ENCODE results near the gene GSS.

GSS gene

DNA sequence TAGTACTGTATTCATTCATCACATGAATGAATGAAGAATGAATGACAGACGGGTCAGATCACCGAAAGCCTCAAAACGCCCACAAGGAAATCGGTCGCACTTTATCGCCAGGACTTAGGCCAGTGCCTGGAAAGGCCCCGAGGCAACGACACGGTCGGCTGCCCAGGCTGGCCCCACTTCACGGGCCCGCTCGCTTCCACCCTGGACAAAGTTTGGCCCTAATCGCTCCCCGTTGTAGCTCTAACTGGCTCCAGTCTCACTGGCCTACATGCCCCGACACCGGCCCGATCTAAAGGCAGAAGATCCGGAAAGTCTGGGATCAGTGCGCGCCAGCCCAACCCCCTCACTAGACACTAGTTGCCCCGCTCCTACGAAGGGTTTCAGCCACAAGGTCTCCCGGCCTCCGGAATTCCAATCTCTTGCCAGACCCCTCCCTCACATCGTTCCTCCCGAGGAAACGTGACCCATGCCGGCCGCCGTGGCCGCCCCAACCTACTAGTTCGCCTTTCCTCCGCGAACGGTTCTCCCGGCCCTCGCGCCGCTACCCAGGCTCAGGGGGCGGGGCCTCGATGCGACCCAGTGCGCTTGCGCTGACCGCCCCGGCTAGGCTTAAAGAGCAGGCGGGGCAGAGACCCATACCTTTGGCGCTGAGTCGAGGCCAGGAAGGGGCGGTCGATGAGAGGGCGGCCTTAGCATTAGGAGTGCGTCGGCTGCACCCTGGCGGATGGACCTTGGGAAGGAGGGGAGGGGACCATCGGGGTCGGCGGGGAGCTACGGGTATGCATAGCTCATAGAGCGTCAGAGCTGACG is at the start of gene GSS, which contains the start of gene MYH7B:
Gene GSS (minus strand): TSS at position 576 of the 810 bp plus-strand sequence. CDS start 3,954 bp downstream, outside the sequence.
Gene MYH7B (plus strand): TSS at position 638 of the 810 bp plus-strand sequence. CDS start 22,138 bp downstream, outside the sequence.
- peak; percentile 97 for DNase-seq

DNA sequence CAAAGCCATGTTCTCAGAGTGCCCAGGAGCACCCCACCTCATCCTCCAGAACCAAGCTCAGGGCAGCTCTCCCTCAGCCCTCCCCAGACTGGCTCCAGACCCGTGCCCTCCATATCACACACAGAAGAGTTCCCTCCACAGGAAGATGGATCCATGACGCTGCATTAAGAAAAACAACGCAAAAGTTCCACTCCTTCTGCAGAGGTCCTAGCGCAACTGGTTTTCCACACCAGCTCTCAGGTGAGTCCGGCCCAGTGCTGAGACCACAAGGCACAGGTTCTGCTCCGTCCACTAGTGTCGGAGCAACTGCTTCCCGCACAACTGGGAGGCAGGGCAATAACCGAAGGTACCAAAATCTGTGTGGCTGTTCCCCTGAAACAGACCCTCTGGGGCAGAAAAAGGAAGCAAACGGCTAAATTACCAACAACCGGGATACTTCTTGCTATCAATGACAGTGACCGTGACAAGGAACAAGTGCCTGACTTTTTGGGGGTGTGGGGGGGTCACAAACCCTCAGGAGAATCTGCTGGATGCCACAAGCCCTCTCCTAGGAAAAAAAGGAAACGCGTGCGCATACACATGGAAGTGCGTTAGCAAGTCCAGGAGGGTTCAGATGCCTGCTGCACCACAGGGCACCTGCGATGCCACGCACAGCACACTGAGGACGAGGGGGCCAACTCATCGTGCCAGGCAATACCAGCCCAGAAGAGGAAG is 49.3 kb upstream of the GSS start:
- no peak for DNase-seq

DNA sequence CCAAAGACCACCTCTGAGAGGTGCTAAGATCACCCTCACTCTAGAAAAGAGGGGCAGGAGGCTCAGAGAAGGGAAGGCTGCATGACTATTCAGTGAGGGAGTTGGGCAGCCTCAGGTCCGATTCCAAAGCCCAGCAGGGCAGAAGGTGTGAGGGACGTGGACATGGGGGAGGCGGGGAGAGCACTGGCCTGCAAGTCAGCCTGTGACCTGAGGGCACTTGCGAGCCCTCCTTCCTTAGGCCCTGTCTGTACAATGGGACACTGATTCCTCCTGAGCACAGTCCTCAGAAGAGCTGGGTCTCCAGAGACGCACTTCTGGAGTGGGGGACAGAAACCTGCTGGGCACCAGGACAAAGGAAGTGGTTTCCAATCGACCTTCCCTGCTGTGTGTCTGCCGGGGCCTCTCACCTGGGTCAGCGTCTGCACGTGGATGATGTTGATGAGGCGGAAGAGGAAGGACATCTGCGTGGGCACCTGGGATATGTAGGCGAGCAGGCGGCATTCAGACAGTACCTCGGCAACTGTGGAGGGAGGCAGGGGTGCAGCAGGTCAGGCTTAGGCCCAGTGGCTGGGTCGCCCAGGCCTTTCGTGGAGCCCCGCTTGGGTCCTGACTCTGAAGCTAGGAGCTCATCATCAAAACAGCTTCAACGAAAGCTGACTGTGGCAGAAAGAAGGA is 48.6 kb upstream of the GSS start:
- no peak for DNase-seq

DNA sequence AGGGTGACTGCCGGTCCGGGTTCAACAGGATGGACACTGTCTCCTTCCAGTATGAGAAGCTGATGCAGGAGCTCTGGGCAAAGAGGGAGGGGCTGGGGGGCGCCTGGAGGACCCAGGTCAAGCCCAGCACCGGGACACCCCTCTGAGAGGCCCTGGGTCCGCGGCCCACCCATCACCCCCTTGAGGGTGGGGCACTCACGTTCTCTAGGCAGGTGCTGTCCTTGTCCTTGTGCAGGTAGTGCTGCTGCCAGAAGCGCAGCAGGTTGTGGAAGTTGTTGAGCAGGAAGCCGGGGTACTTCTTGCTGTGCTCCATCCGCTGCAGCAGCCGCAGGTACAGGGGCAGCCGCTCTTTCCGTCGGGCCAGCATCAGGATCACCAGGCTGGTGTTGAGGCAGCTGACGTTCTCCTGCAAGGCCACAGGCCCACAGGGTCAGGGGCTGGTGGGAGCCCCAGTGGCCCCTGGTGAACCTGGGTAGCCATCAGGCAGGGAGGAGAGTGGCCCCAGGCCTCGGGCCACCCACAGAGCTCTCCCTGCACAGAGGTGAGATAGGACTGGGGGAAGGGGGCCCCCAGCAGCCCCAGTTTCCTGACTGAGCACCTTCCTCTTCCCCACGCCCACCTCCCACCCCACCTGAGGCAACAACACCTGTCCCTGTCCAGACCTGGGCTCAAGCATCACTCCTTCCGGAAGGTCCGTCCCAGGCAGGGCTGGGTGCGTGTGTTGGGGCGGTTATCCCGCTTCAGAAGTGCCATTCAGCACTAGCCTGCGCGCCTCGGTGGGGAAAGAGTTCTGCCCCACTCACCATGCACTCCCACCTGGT is 47.8 kb upstream of the GSS start:
- no peak for DNase-seq

DNA sequence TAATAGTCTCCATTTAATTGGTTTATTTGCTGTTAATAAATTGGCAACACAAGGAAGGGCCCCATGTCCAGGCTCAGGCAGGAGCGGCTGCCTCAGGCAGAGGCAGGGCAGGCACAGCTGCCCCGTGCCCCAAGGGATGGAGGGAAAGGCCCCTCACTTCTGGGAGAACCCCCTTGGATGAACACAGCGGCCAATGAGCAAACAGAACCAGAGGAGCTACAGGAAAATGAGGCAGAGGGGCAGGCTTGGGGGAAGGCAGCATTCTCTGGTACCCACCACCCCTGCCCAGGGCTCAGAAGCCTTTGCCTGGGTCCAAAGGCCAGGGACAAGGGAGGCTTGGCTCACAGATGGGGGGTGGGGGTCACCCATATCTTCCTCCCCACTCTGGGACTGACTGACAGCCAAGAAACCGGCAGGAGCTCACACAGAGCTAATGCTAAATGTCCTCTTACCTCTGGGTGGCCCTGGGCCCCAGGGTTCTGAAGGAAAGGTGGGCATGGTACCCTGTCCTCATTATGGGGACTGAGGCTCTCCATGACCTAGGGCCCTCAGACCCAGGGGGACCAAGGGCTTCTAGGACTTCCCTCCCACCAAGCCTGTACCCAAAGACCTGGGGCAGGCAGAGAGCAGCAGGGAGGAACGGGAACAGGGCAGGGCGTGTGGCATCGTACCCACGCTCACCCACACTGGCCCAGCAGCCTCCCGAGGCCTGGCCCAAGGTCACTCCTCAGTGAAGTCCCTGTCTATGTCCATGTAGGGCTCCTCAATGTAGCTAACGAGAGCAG is 47.0 kb upstream of the GSS start:
- DNase-seq, result no peak

DNA sequence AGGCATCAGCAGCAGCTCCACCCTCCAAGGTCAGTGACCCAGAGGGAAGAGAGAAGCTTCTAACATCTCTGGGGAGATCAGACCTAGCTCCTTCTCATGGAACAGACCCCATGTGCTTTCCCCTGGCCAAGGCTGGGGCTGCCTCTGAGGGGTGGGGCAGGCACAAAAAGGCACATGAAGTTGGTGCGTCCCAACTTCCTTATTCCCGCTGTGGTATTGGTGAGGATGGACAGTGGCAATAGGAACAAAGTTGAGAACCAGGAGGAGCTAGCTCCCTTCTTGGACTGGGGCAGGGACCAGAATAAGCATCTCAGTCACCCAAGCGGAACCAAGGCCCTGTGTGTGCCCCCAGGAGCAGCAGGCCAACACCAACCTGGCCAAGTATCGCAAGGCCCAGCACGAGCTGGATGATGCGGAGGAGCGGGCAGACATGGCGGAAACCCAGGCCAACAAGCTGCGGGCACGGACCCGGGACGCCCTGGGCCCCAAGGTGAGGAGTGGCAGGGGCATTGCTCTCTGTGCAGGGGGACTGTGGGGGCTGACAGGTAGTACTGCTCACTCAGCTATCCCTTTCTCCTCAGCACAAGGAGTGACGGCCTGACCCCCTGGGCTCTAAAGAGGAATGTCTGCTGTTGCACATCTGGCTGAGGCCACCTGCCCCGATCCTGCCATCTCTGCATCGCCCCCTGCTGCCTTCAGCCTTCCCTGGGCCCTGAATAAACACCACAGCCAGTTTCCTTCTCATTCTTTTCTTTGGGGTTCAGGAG is 46.2 kb upstream of the GSS start:
- no peak for DNase-seq

DNA sequence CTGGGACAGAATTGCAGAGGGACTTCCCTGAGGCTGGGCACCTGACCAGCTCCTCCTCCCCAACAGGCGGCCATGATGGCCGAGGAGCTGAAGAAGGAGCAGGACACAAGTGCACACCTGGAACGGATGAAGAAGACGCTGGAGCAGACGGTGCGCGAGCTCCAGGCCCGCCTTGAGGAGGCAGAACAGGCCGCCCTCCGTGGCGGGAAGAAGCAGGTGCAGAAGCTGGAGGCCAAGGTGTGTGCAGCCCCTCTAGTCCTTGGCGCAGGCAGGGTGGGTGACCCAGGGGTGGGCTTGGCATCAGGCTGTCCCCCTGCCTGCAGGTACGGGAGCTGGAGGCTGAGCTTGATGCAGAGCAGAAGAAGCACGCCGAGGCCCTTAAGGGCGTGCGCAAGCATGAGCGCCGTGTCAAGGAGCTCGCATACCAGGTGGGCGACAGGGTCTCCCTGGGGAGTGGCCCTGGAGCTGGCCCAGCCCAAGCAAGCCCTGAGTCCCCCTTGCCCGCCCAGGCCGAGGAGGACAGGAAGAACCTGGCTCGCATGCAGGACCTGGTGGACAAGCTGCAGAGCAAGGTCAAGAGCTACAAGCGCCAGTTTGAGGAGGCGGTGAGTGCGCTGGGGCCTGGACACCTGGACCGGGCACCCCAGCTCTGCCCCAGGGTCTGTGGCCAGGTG is 45.5 kb upstream of the GSS start:
- DNase-seq, result no peak

DNA sequence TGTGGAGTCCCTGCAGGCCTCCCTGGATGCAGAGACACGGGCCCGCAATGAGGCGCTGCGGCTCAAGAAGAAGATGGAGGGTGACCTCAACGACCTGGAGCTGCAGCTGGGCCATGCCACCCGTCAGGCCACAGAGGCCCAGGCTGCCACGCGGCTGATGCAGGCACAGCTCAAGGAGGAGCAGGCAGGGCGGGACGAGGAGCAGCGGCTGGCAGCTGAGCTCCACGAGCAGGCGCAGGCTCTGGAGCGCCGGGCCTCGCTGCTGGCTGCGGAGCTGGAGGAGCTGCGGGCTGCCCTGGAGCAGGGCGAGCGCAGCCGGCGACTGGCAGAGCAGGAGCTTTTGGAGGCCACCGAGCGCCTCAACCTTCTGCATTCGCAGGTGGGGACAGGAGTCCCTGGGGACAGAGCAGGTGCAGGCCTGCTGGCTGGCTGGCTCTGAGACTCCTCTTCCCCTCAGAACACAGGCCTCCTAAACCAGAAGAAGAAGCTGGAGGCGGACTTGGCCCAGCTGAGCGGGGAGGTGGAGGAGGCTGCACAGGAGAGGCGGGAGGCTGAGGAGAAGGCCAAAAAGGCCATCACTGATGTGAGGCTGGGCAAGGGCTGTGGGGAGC is 44.8 kb upstream of the GSS start:
- DNase-seq, result peak; percentile 89

DNA sequence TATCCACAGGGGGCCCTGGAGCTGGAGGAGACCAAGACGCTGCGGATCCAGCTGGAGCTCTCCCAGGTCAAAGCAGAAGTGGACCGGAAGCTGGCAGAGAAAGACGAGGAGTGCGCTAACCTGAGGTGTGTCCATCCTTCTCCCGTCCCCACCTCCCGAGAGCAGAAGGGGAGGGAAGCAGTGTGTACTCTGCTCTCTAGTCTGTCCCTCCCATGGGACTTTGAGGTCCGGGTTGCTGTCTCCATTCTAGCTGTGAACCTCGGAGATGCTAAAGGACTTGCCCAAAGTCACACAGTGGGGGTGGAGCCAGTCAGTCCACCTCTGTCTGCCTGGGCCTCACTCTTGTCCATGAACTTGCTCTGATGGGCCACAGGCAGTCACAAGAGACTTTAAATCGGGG is 44.2 kb upstream of the GSS start:
- no peak for DNase-seq

DNA sequence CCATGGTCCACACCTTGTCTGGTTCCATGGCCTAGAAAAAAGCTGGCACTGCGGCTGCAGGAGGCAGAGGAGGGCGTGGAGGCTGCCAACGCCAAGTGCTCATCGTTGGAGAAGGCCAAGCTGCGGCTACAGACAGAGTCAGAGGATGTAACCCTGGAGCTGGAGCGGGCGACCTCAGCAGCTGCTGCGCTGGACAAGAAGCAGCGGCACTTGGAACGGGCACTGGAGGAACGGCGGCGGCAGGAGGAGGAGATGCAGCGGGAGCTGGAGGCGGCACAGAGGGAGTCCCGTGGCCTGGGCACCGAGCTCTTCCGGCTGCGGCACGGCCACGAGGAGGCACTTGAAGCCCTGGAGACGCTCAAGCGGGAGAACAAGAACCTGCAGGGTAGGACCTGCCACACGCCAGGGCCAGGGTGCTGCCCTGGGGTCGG is 43.4 kb upstream of the GSS start:
- DNase-seq, result no peak

DNA sequence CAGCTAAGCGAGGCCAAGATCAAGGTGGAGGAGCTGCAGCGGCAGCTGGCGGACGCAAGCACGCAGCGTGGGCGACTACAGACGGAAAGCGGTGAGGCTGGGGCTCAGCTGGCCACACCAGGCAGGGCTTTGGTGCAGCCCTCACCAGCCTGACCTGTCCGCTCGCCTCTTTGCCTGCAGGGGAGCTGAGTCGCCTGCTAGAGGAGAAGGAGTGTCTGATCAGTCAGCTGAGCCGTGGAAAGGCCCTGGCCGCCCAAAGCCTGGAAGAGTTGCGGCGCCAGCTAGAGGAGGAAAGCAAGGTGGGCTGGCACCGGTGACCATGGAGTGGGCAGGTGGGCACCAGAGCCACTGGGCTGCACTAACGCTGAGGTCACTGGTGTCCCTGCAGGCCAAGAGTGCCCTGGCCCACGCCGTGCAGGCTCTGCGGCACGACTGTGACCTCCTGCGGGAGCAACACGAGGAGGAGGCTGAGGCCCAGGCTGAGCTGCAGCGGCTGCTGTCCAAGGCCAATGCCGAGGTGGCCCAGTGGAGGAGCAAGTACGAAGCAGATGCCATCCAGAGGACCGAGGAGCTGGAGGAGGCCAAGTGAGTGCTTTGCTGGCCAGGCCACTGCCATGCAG is 42.8 kb upstream of the GSS start:
- no peak for DNase-seq

DNA sequence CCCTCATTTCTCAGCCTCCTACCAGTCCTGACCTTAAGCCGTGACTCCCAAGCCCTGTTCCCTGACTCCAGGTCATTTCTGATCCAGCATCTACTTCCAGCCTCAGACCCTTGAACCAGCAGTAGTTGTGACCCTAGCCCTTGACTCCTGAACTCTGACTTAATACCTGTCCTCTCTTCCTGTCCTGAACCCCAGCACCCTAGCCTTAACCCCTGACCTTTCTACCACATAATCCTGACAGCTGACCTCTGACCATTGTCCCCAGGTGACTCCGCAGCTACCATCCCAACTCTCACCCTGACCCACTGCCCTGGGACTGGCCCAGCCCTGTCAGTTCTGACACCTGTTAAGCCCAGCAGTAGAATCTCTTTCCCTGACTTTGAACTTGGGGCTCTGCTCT is 42.2 kb upstream of the GSS start:
- DNase-seq, result no peak

DNA sequence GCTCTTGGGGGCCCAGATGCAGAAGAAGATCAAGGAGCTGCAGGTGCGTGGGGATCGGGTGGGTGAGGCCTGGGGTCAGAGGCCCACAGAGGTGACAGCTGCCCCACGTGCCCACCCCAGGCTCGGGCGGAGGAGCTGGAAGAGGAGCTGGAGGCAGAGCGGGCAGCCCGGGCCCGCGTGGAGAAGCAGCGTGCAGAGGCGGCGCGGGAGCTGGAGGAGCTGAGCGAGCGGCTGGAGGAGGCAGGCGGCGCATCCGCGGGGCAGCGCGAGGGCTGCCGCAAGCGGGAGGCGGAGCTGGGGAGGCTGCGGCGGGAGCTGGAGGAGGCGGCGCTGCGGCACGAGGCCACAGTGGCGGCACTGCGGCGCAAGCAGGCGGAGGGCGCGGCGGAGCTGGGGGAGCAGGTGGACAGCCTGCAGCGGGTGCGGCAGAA is 41.5 kb upstream of the GSS start:
- DNase-seq, result no peak

DNA sequence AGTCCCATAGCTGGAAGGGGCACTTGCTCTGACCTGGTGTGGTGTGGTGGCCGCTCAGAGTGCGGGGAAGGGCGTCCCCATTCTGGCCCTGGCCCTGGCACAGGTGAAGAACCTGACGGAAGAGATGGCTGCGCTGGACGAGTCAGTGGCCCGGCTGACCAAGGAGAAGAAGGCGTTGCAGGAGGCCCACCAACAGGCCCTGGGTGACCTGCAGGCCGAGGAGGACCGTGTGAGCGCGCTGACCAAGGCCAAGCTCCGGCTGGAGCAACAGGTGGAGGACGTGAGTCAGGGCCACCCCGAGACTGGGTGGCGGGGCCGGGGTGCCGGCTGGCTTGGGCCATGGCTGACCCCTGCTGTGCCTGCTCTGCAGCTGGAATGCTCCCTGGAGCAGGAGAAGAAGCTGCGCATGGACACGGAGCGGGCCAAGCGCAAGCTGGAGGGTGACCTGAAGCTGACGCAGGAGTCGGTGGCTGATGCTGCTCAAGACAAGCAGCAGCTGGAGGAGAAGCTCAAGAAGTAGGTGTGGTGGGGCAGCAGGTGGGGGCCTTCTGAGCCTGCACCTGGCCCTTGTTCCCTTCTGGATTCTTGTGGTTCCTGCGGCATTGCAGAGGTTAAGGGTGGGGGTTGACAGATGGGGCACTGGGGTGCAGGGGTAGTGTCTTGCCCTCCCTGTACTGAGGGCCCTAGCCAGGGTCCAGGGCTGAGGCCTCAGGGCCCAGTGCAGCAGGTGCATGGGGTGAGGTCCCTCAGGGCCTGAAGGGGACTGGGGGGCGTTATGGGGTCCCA is 40.8 kb upstream of the GSS start:
- DNase-seq, result no peak

DNA sequence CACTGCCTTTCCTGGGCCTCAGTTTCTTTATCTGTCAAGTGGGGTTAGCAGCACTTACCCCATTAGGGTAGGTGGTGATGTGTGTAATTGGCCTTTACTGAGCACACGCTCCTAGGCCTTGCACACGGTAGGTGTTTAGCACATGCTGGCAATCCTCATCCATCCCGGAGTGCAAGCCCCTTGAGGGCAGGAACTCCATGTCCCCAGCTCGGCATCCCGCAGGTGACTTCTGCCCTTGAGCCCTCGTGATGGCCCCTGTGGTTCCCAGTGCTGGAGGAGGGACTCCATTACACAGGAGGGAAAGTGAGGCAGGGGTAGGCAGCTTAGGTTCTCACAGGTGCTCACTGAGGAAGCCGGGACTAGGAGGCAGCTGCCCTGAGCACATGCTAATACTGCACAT is 40.1 kb upstream of the GSS start:
- DNase-seq, result no peak

DNA sequence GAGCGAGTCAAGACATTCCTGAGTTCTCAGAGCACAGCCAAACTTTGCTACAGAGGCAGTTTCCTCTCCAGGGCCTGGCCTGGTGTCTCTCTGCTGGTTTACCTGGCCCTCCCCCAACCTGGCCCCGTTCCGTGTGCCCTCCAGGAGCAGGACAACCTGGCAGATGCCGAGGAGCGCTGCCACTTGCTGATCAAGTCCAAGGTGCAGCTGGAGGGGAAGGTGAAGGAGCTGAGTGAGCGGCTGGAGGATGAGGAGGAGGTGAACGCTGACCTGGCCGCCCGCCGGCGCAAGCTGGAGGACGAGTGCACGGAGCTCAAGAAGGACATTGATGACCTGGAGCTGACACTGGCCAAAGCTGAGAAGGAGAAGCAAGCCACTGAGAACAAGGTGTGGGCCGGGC is 39.6 kb upstream of the GSS start:
- DNase-seq, result no peak

DNA sequence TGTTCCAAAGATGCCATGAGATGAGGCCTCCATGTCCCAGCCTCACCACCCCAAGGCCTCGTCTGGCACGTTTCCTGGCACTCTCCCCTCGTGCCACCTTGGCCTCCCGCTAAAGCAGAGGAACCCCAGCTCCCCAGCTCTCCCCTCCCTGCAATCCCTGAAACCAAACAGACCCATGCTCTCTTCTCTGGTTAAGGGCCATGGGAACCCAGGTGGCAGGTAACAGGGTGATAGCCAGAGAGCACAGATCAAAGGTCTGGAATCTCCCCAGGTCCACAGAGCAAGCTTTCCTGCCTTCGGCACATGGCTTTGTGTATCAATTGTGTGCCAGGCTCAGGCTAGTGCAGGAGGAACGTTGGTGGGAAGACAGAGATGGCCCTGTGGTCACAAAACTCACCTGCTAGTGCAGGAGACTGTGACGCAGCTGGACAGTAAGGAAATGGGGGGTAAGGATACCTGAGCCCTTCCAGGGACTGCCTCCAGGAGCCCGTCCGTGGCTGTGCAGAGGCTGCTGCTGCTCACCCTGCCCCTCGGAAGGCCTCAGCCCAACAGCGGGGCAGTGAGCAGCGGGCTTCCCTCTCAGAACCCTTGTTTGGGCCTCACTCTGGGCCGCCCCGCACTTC is 39.0 kb upstream of the GSS start:
- DNase-seq, result no peak

DNA sequence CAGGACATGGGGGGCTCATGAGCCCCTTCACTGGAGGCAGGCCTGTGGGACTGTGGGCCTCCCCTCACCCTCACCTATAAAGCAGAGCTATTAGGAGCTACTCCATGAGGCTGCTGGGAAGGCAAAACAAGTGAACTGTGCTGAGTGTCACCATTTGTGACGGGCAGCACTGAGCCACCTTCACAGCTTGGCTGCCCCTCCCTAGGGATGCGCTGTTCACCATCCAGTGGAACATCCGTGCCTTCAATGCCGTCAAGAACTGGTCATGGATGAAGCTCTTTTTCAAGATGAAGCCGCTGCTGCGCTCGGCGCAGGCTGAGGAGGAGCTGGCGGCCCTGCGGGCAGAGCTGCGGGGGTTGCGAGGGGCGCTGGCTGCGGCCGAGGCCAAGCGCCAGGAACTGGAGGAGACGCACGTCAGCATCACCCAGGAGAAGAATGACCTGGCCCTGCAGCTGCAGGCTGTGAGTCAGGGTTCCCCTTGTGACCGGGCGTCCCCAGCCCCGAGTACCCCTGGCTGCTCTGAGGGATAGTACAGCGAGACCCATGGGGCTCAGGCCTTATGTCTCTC is 38.4 kb upstream of the GSS start:
- no peak for DNase-seq
